RWPE2 (cell line): Measurements from ENCODE around the gene SLC25A47.

Experiments used
- ATAC-seq: fragments of 200-7000 bp; cut with Tn5 transposase; 3 replicates; pipeline ENCODE4 v1.9.1; 2021; ENCODE audit warnings: low read depth
- DNase-seq: peaks from one replicate; pipeline ENCODE4 v3.0.0-alpha.2; 2020; ENCODE audit warnings: low spot score
- H3K27ac ChIP-seq: fragments of 450-650 bp; 2 replicates; pipeline ENCODE4 v1.5.1; 2017; ENCODE audit warnings: mild to moderate bottlenecking; ENCODE audit not compliant: poor library complexity, severe bottlenecking
- H3K27me3 ChIP-seq: fragments of 250-450 bp; sonication (Bioruptor Pico); 2 replicates; pipeline ENCODE4 v1.5.1; 2021; ENCODE audit warnings: mild to moderate bottlenecking, moderate library complexity; ENCODE audit not compliant: insufficient read depth, poor library complexity, severe bottlenecking
- H3K36me3 ChIP-seq: fragments of 250-450 bp; sonication (Bioruptor Pico); 2 replicates; pipeline ENCODE4 v1.5.1; 2020; ENCODE audit warnings: low read depth, mild to moderate bottlenecking, moderate library complexity
- H3K4me1 ChIP-seq: fragments of 250-450 bp; sonication (Bioruptor Pico); 2 replicates; pipeline ENCODE4 v1.5.1; 2021; ENCODE audit warnings: mild to moderate bottlenecking, moderate library complexity; ENCODE audit not compliant: insufficient read depth, poor library complexity, severe bottlenecking
- H3K4me3 ChIP-seq: fragments of 250-450 bp; sonication (Bioruptor Pico); 2 replicates; pipeline ENCODE4 v1.5.1; 2021; ENCODE audit warnings: mild to moderate bottlenecking, moderate library complexity; ENCODE audit not compliant: severe bottlenecking
- H3K9me3 ChIP-seq: fragments of 250-450 bp; sonication (Bioruptor Pico); 2 replicates; pipeline ENCODE4 v1.5.1; 2021; ENCODE audit warnings: mild to moderate bottlenecking, moderate library complexity; ENCODE audit not compliant: severe bottlenecking
- TF ChIP-seq, protein P1 (sequence below): fragments of 450-650 bp; IDR thresholded peaks from one replicate; pipeline ENCODE4 v1.5.1; 2017; ENCODE audit warnings: mild to moderate bottlenecking, moderate library complexity; ENCODE audit not compliant: poor library complexity, severe bottlenecking

Gene SLC25A47

GRCh38 chr14:100348253-100348729 lies 25.2 kb downstream of the SLC25A47 start:
- TF ChIP-seq, protein P1, sequence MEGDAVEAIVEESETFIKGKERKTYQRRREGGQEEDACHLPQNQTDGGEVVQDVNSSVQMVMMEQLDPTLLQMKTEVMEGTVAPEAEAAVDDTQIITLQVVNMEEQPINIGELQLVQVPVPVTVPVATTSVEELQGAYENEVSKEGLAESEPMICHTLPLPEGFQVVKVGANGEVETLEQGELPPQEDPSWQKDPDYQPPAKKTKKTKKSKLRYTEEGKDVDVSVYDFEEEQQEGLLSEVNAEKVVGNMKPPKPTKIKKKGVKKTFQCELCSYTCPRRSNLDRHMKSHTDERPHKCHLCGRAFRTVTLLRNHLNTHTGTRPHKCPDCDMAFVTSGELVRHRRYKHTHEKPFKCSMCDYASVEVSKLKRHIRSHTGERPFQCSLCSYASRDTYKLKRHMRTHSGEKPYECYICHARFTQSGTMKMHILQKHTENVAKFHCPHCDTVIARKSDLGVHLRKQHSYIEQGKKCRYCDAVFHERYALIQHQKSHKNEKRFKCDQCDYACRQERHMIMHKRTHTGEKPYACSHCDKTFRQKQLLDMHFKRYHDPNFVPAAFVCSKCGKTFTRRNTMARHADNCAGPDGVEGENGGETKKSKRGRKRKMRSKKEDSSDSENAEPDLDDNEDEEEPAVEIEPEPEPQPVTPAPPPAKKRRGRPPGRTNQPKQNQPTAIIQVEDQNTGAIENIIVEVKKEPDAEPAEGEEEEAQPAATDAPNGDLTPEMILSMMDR = no peak
- DNase-seq (no peak), ATAC-seq (no peak)
- H3K4me3 ChIP-seq = no peak overlapping the region
- H3K4me1 ChIP-seq = no peaks in the 10 kb centered on the region
- H3K9me3 ChIP-seq = no peaks in the 10 kb centered on the region
- no peaks in the 10 kb centered on the region for H3K27me3 ChIP-seq
- peaks cover 80% of the 10 kb centered on the region for H3K36me3 ChIP-seq
- H3K27ac ChIP-seq = no peak overlapping the region

DNA sequence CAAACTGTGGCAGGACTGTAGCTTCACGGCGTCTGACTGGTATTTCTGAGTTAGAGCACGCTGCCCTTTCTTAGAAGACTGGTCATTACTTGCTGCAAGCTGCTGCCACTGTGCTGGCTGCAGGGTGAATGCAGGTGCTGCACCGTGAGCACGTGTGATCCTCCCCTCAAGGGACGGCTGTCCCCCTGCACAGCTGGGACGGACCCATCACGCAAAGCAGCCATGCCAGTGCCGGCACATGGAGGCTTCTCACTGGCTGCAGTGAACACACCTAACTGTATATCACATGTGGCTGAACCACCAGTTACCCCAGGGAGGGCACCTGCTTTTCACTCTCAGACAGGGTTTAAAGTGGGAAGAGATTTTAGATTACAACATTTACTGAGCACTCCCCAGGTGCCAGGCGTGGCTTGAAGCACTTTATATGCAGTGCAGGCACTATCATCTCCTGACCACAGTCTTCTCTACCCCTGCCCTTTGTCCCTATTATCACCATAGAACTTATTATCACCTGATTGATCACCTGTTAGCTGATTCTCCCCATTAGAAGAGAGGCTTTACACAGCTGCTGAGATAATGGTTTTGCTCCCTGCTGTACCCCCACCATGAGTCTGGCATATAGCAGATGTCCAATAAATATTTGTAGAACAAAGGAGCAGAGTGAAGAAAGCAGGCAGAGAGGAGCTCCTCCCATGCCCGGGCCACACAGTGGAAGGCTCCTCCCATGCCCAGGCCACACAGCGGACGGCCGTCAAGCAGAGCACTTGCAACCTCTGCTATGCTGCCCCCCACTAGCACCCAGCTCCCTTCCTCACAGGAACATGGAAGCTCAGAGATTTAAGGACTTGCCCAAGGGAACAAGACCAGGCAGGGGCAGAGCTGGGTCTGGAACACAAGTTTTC lies 25.9 kb downstream of the SLC25A47 start:
- H3K9me3 ChIP-seq = no peaks in the 10 kb centered on the region
- H3K27ac ChIP-seq = no peak overlapping the region
- peaks cover 81% of the 10 kb centered on the region for H3K36me3 ChIP-seq
- H3K4me1 ChIP-seq = no peaks in the 10 kb centered on the region
- no peak for DNase-seq
- no peak for ATAC-seq
- TF ChIP-seq, protein P1 = no peak
- H3K4me3 ChIP-seq = no peak overlapping the region
- no peaks in the 10 kb centered on the region for H3K27me3 ChIP-seq

DNA sequence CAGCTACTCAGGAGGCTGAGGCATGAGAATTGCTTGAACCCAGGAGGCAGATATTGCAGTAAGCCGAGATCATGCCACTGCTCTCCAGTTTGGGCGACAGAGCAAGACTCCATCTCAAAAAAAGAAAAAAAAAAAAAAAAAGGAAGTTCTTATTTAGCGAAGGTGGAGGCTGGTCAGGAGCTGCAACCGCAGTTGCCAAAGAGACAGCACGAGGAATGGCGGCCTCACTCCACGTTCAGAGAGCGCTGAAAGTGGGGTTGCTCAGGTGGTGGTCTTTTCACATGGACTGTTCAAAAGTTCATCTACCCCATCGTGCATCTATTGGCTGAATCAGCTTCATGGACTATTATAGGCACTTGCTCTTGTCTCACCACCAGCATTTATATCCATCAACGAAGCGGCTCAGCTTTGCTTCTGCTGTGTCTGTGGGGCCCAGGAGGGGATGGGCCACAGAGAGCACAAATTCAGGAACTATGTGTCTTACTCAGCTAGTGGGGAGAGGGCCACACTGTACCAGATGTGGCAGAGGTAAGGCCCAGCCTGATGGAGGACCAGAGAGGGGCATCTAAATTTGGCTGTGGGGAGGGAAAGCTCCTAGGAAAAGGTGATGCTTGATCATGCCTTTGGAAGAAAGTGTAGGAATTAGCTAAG lies 27.3 kb downstream of the SLC25A47 start:
- DNase-seq = no peak

GRCh38 chr14:100350986-100351385 lies 27.8 kb downstream of the SLC25A47 start:
- Histone ChIP-seq H3K36me3 (peaks cover 94% of the 10 kb centered on the region), H3K9me3 (no peaks in the 10 kb centered on the region), H3K27me3 (no peaks in the 10 kb centered on the region), H3K4me3 (no peak overlapping the region), H3K4me1 (no peaks in the 10 kb centered on the region), H3K27ac (no peak overlapping the region)
- TF ChIP-seq, protein P1 = no peak
- ATAC-seq = no peak
- no peak for DNase-seq

More for the DNA sequence above, 27.3 kb downstream of the SLC25A47 start:
- Histone ChIP-seq H3K4me1 (no peaks in the 10 kb centered on the region), H3K27me3 (no peaks in the 10 kb centered on the region), H3K4me3 (no peak overlapping the region), H3K9me3 (no peaks in the 10 kb centered on the region), H3K36me3 (peaks cover 94% of the 10 kb centered on the region), H3K27ac (no peak overlapping the region)
- ATAC-seq = no peak
- TF ChIP-seq, protein P1 = no peak
